Ovary (tissue), 3 donors: ENCODE measurements around the gene ARSI.

Experiments used
- EP300 ChIP-seq: sonication (generic); formaldehyde crosslinking; IDR thresholded peaks from one replicate; pipeline ENCODE4 v1.6.1; 2017; ENCODE audit warnings: antibody characterized with exemption
- TF ChIP-seq, protein P1 (sequence below), 3 donors: fragments of 450-650 bp in 2 of 3; fragments of 200-600 bp in 1 of 3; IDR thresholded peaks; one replicate each; pipeline versions ENCODE4 v1.5.1 to v1.8.0; 2016 to 2022; ENCODE audit warnings: antibody characterized with exemption in 3 of 3, mild to moderate bottlenecking in 1 of 3
- donor health status: DM: no; HTN: no; CAD: no.

DNA sequence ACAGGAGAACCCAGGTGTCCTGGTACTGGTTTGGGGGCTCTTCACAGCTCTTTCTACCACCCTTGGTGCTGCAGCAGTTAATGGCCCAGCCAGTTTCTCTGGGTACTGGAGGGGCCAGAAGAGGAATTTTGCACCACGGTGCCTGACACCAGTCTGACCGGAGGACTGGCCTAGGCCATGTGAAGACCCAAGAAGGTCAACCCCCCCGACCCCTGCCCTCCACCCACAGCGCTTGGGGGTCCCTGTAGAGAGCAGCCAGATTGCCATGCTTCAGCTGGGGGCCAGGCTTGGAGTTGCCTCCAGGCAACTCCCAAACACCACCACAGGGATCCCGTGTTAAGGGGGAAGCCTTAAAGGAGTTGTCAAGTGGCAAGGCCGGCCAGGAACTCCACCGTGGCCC lies 6.2 kb downstream of the ARSI start:
- TF ChIP-seq EP300 = no peak
- TF ChIP-seq, protein P1, sequence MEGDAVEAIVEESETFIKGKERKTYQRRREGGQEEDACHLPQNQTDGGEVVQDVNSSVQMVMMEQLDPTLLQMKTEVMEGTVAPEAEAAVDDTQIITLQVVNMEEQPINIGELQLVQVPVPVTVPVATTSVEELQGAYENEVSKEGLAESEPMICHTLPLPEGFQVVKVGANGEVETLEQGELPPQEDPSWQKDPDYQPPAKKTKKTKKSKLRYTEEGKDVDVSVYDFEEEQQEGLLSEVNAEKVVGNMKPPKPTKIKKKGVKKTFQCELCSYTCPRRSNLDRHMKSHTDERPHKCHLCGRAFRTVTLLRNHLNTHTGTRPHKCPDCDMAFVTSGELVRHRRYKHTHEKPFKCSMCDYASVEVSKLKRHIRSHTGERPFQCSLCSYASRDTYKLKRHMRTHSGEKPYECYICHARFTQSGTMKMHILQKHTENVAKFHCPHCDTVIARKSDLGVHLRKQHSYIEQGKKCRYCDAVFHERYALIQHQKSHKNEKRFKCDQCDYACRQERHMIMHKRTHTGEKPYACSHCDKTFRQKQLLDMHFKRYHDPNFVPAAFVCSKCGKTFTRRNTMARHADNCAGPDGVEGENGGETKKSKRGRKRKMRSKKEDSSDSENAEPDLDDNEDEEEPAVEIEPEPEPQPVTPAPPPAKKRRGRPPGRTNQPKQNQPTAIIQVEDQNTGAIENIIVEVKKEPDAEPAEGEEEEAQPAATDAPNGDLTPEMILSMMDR (IDR thresholded peaks at IDR 0.05) = no peak
